GM21529 (cell line): ENCODE data around the gene TGFB2.
A peak's percentile ranks its signal among the peaks of the same experiment; 100 is the strongest.

Source experiments
- ATAC-seq: cut with Tn5 transposase; IDR thresholded peaks from one replicate; pipeline ENCODE4 v1.9.1; 2021; ENCODE audit not compliant: unreplicated experiment

Gene TGFB2

GRCh38 chr1:218459878-218460711 is 115.0 kb downstream of the TGFB2 start:
- ATAC-seq, result peak; percentile 61

GRCh38 chr1:218461351-218461750 is 116.2 kb downstream of the TGFB2 start:
- no peak for ATAC-seq

- ATAC-seq, result no peak
Measured at GRCh38 chr1:218462116-218462515, 117.0 kb downstream of the TGFB2 start.

- ATAC-seq, result no peak
Measured at GRCh38 chr1:218462587-218462986, 117.5 kb downstream of the TGFB2 start.

GRCh38 chr1:218463194-218464156 is 118.3 kb downstream of the TGFB2 start:
- no peak for ATAC-seq

- no peak for ATAC-seq
Measured at GRCh38 chr1:218464871-218465270, 119.7 kb downstream of the TGFB2 start.

GRCh38 chr1:218466341-218467010 is 121.3 kb downstream of the TGFB2 start:
- no peak for ATAC-seq

GRCh38 chr1:218467101-218468072 is 122.3 kb downstream of the TGFB2 start:
- no peak for ATAC-seq

GRCh38 chr1:218468711-218469110 is 123.6 kb downstream of the TGFB2 start:
- ATAC-seq, result no peak

GRCh38 chr1:218472885-218473284 is 127.7 kb downstream of the TGFB2 start:
- no peak for ATAC-seq

GRCh38 chr1:218473522-218473921 is 128.4 kb downstream of the TGFB2 start:
- ATAC-seq, result peak; percentile 59

GRCh38 chr1:218474128-218474527 is 129.0 kb downstream of the TGFB2 start:
- no peak for ATAC-seq

- ATAC-seq, result no peak
Measured at GRCh38 chr1:218475275-218475674, 130.1 kb downstream of the TGFB2 start.

GRCh38 chr1:218475699-218476098 is 130.6 kb downstream of the TGFB2 start:
- ATAC-seq, result no peak

GRCh38 chr1:218476385-218476784 is 131.2 kb downstream of the TGFB2 start:
- no peak for ATAC-seq

GRCh38 chr1:218478336-218478735 is 133.2 kb downstream of the TGFB2 start:
- ATAC-seq, result no peak

- ATAC-seq, result no peak
Measured at GRCh38 chr1:218479436-218480115, 134.4 kb downstream of the TGFB2 start.

- ATAC-seq, result no peak
Measured at GRCh38 chr1:218480137-218480536, 135.0 kb downstream of the TGFB2 start.

GRCh38 chr1:218480588-218481099 is 135.5 kb downstream of the TGFB2 start:
- no peak for ATAC-seq
